Osteocyte (in vitro differentiated cells): ENCODE results near the gene BANF1. TPM values are rescaled to one million over a fixed set of nuclear protein-coding genes. Genes with fewer than 3 reads are reported as not detected.

Experiments
- DNase-seq: peaks from one replicate; pipeline ENCODE4 v3.0.0; 2021; ENCODE audit warnings: mixed read lengths; ENCODE audit not compliant: unreplicated experiment; ENCODE audit errors: extremely low spot score
- H3K27ac Mint-ChIP-seq: one replicate; pipeline ENCODE4 v1.8.0; 2021; ENCODE audit warnings: mild to moderate bottlenecking, mixed read lengths; ENCODE audit not compliant: unreplicated experiment
- H3K27me3 Mint-ChIP-seq: one replicate; pipeline ENCODE4 v1.8.0; 2021; ENCODE audit warnings: mixed read lengths; ENCODE audit not compliant: unreplicated experiment
- H3K36me3 Mint-ChIP-seq: one replicate; pipeline ENCODE4 v1.8.0; 2021; ENCODE audit warnings: mixed read lengths; ENCODE audit not compliant: unreplicated experiment
- H3K4me1 Mint-ChIP-seq: one replicate; pipeline ENCODE4 v1.8.0; 2021; ENCODE audit warnings: mixed read lengths; ENCODE audit not compliant: unreplicated experiment
- H3K4me3 Mint-ChIP-seq: one replicate; pipeline ENCODE4 v1.8.0; 2021; ENCODE audit warnings: mild to moderate bottlenecking, moderate library complexity, mixed read lengths; ENCODE audit not compliant: unreplicated experiment
- H3K9me3 Mint-ChIP-seq: one replicate; pipeline ENCODE4 v1.8.0; 2021; ENCODE audit warnings: mixed read lengths; ENCODE audit not compliant: unreplicated experiment
- CTCF ChIP-seq: fragments of 200-600 bp; sonication (generic); IDR thresholded peaks from 2 replicates; pipeline ENCODE4 v1.5.0; 2021; ENCODE audit warnings: antibody characterized with exemption, mild to moderate bottlenecking, moderate library complexity
- total RNA-seq: library from RNA; stranded (reverse); gene quantifications from 2 replicates; pipeline ENCODE4 v1.2.1, GENCODE V29; 2021

The BANF1 gene
- total RNA-seq, 1 donor from 2014 or later = 216 TPM

- Mint-ChIP-seq H3K27me3 (no peaks in the 10 kb centered on the region), H3K4me3 (no peak overlapping the region), H3K4me1 (peaks cover 24% of the 10 kb centered on the region), H3K36me3 (no peaks in the 10 kb centered on the region), H3K9me3 (no peaks in the 10 kb centered on the region), H3K27ac (no peak overlapping the region)
- DNase-seq = no peak
- no peak for TF ChIP-seq CTCF
Observed at GRCh38 chr11:66011239-66011784, 9.0 kb downstream of the BANF1 start.

GRCh38 chr11:66011785-66012303, 9.5 kb downstream of the BANF1 start, which contains the start of gene CST6:
Gene CST6 (plus strand): TSS chr11:66012008. CDS start chr11:66012045, 37 bp downstream.
- Mint-ChIP-seq H3K4me1 (peaks cover 29% of the 10 kb centered on the region), H3K27me3 (no peaks in the 10 kb centered on the region), H3K36me3 (no peaks in the 10 kb centered on the region), H3K4me3 (no peak within 1 kb of the TSS), H3K9me3 (no peaks in the 10 kb centered on the region), H3K27ac (no peak within 1 kb of the TSS)
- no peak for DNase-seq
- TF ChIP-seq CTCF = no peak

- DNase-seq = no peak
- no peak for TF ChIP-seq CTCF
- peaks cover 32% of the 10 kb centered on the region for H3K4me1 Mint-ChIP-seq
- H3K27ac Mint-ChIP-seq = no peak overlapping the region
- no peak overlapping the region for H3K4me3 Mint-ChIP-seq
- H3K27me3 Mint-ChIP-seq = no peaks in the 10 kb centered on the region
- no peaks in the 10 kb centered on the region for H3K36me3 Mint-ChIP-seq
- H3K9me3 Mint-ChIP-seq = no peaks in the 10 kb centered on the region
Observed at GRCh38 chr11:66012371-66012945, 10.2 kb downstream of the BANF1 start.

GRCh38 chr11:66012946-66013761, 10.9 kb downstream of the BANF1 start:
- no peaks in the 10 kb centered on the region for H3K9me3 Mint-ChIP-seq
- no peak for TF ChIP-seq CTCF
- DNase-seq = no peak
- no peak overlapping the region for H3K4me3 Mint-ChIP-seq
- H3K36me3 Mint-ChIP-seq = no peaks in the 10 kb centered on the region
- peaks cover 32% of the 10 kb centered on the region for H3K4me1 Mint-ChIP-seq
- H3K27me3 Mint-ChIP-seq = no peaks in the 10 kb centered on the region
- no peak overlapping the region for H3K27ac Mint-ChIP-seq

- Mint-ChIP-seq H3K9me3 (no peaks in the 10 kb centered on the region), H3K36me3 (no peaks in the 10 kb centered on the region), H3K27me3 (no peaks in the 10 kb centered on the region), H3K27ac (no peak overlapping the region), H3K4me1 (peaks cover 32% of the 10 kb centered on the region), H3K4me3 (no peak overlapping the region)
- no peak for DNase-seq
- no peak for TF ChIP-seq CTCF
Observed at GRCh38 chr11:66013762-66014100, 11.4 kb downstream of the BANF1 start.
